Ovary (tissue), 3 donors: ENCODE measurements around the gene DNASE2.

Experiments used
- POLR2A ChIP-seq: fragments of 450-650 bp; IDR thresholded peaks from one replicate; pipeline ENCODE4 v1.6.1; 2017; ENCODE audit warnings: antibody characterized with exemption, mild to moderate bottlenecking, moderate library complexity
- TF ChIP-seq, protein P1 (sequence below), 3 donors: fragments of 450-650 bp in 2 of 3; fragments of 200-600 bp in 1 of 3; IDR thresholded peaks; one replicate each; pipeline versions ENCODE4 v1.5.1 to v1.8.0; 2016 to 2022; ENCODE audit warnings: antibody characterized with exemption in 3 of 3, mild to moderate bottlenecking in 1 of 3
- donor health status: DM: no; HTN: no; CAD: no.

DNA sequence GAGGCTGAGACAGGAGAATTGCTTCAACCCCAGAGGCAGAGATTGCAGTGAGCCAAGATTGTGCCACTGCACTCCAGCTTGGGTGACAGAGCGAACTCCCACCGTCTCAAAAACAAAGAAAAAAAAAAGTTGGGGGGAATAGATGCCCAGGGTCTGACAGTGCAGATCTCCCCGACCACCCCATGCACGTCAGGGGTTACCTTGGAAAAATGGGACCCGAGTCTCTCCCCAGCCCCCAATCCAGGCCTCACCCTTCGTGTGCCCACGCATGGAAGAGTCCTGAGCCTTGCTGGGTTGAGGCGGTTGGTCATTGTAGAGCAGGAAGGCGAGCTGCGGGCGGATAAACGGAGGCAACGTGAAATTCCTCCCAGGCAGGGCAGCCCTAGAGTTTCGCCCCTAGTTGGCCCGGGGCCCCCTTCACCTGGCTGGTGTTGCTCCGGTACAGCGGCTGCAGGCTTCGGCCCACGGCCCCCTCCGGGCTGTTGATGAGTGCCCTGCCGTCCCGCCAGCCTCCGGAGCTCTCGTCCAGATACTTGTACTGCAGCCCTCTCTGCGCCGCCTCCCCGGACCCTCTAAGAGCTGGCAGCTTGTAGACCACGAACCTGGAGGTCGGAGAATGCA, 588 bp downstream of the DNASE2 start:
- TF ChIP-seq POLR2A, result no peak
- TF ChIP-seq, protein P1, sequence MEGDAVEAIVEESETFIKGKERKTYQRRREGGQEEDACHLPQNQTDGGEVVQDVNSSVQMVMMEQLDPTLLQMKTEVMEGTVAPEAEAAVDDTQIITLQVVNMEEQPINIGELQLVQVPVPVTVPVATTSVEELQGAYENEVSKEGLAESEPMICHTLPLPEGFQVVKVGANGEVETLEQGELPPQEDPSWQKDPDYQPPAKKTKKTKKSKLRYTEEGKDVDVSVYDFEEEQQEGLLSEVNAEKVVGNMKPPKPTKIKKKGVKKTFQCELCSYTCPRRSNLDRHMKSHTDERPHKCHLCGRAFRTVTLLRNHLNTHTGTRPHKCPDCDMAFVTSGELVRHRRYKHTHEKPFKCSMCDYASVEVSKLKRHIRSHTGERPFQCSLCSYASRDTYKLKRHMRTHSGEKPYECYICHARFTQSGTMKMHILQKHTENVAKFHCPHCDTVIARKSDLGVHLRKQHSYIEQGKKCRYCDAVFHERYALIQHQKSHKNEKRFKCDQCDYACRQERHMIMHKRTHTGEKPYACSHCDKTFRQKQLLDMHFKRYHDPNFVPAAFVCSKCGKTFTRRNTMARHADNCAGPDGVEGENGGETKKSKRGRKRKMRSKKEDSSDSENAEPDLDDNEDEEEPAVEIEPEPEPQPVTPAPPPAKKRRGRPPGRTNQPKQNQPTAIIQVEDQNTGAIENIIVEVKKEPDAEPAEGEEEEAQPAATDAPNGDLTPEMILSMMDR (IDR thresholded peaks at IDR 0.05), result no peak
